ENCODE measurements around the gene ARL5B.

DNA sequence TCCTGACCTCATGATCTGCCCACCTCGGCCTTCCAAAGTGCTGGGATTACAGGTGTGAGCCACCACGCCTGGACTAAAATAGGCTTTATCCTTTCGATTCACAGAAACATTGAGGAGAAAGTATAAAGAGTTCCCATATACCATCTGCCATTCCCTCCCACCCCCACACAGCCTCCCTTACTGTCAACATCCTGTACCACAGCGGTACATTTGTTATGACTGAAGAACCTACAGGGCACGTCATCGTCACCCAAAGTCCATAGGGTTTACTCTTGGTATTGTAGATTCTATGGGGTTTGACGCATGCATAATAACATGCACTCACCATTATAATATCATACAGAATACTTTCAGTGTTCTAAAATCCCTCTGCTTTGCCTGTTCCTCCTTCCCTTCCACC is 28.0 kb downstream of the ARL5B start:
- TF ChIP-seq, protein P1, sequence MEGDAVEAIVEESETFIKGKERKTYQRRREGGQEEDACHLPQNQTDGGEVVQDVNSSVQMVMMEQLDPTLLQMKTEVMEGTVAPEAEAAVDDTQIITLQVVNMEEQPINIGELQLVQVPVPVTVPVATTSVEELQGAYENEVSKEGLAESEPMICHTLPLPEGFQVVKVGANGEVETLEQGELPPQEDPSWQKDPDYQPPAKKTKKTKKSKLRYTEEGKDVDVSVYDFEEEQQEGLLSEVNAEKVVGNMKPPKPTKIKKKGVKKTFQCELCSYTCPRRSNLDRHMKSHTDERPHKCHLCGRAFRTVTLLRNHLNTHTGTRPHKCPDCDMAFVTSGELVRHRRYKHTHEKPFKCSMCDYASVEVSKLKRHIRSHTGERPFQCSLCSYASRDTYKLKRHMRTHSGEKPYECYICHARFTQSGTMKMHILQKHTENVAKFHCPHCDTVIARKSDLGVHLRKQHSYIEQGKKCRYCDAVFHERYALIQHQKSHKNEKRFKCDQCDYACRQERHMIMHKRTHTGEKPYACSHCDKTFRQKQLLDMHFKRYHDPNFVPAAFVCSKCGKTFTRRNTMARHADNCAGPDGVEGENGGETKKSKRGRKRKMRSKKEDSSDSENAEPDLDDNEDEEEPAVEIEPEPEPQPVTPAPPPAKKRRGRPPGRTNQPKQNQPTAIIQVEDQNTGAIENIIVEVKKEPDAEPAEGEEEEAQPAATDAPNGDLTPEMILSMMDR (IDR thresholded peaks at IDR 0.05; ENCODE audit: low read length): no peak
- TF ChIP-seq EZH2 (IDR thresholded peaks at IDR 0.05; ENCODE audit: borderline replicate concordance, low read length): no peak
